Measurements from ENCODE around the gene GLOD4.
A peak's percentile ranks its signal among the peaks of the same experiment; 100 is the strongest.

GLOD4 gene

GRCh38 chr17:740240-741017, 41.7 kb downstream of the GLOD4 start:
- DNase-seq (ENCODE audit: low read depth in 1 of 2, low spot score in 1 of 2), result peak; percentile 35 to 79
- Histone ChIP-seq H3K4me3 (replicated peaks; ENCODE audit: insufficient read depth, low read length) (no peak overlapping the region), H3K27me3 (ENCODE audit: insufficient read depth, poor library complexity, severe bottlenecking) (no peaks in the 10 kb centered on the region), H3K27ac (replicated peaks) (peak overlapping the region; percentile 12; the same call in 1 of the 2 replicates)
- TF ChIP-seq, protein P1, sequence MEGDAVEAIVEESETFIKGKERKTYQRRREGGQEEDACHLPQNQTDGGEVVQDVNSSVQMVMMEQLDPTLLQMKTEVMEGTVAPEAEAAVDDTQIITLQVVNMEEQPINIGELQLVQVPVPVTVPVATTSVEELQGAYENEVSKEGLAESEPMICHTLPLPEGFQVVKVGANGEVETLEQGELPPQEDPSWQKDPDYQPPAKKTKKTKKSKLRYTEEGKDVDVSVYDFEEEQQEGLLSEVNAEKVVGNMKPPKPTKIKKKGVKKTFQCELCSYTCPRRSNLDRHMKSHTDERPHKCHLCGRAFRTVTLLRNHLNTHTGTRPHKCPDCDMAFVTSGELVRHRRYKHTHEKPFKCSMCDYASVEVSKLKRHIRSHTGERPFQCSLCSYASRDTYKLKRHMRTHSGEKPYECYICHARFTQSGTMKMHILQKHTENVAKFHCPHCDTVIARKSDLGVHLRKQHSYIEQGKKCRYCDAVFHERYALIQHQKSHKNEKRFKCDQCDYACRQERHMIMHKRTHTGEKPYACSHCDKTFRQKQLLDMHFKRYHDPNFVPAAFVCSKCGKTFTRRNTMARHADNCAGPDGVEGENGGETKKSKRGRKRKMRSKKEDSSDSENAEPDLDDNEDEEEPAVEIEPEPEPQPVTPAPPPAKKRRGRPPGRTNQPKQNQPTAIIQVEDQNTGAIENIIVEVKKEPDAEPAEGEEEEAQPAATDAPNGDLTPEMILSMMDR (IDR thresholded peaks at IDR 0.05; ENCODE audit: insufficient read depth, low read length), result no peak
- TF ChIP-seq GABPA (IDR thresholded peaks at IDR 0.05; ENCODE audit: low read depth), result no peak
- TF ChIP-seq SPI1 (IDR thresholded peaks at IDR 0.05; ENCODE audit: borderline replicate concordance, low read depth), result peak; percentile 33; the same call in 1 of the 2 replicates
- 0 out of 2 replicates have a peak, but pooled peaks have one; percentile 20 for TF ChIP-seq POLR2AphosphoS5 (IDR thresholded peaks at IDR 0.05; ENCODE audit: low read depth)

- DNase-seq (ENCODE audit: low read depth in 1 of 2, low spot score in 1 of 2), result no peak
- no peak overlapping the region for H3K4me3 ChIP-seq (replicated peaks; ENCODE audit: insufficient read depth, low read length)
- no peak for TF ChIP-seq POLR2AphosphoS5 (IDR thresholded peaks at IDR 0.05; ENCODE audit: low read depth)
- TF ChIP-seq, protein P2, sequence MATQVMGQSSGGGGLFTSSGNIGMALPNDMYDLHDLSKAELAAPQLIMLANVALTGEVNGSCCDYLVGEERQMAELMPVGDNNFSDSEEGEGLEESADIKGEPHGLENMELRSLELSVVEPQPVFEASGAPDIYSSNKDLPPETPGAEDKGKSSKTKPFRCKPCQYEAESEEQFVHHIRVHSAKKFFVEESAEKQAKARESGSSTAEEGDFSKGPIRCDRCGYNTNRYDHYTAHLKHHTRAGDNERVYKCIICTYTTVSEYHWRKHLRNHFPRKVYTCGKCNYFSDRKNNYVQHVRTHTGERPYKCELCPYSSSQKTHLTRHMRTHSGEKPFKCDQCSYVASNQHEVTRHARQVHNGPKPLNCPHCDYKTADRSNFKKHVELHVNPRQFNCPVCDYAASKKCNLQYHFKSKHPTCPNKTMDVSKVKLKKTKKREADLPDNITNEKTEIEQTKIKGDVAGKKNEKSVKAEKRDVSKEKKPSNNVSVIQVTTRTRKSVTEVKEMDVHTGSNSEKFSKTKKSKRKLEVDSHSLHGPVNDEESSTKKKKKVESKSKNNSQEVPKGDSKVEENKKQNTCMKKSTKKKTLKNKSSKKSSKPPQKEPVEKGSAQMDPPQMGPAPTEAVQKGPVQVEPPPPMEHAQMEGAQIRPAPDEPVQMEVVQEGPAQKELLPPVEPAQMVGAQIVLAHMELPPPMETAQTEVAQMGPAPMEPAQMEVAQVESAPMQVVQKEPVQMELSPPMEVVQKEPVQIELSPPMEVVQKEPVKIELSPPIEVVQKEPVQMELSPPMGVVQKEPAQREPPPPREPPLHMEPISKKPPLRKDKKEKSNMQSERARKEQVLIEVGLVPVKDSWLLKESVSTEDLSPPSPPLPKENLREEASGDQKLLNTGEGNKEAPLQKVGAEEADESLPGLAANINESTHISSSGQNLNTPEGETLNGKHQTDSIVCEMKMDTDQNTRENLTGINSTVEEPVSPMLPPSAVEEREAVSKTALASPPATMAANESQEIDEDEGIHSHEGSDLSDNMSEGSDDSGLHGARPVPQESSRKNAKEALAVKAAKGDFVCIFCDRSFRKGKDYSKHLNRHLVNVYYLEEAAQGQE (IDR thresholded peaks at IDR 0.05; ENCODE audit: insufficient replicate concordance, low read depth), result no peak
- no peak for TF ChIP-seq SPI1 (IDR thresholded peaks at IDR 0.05; ENCODE audit: borderline replicate concordance, low read depth)
- TF ChIP-seq, protein P1 (IDR thresholded peaks at IDR 0.05; ENCODE audit: insufficient read depth, low read length), result no peak
- H3K27me3 ChIP-seq (ENCODE audit: insufficient read depth, poor library complexity, severe bottlenecking), result peaks cover 3% of the 10 kb centered on the region
- no peak overlapping the region for H3K27ac ChIP-seq (replicated peaks)
These were observed 44.4 kb downstream of the GLOD4 start for GRCh38 chr17:737561-738113.

DNA sequence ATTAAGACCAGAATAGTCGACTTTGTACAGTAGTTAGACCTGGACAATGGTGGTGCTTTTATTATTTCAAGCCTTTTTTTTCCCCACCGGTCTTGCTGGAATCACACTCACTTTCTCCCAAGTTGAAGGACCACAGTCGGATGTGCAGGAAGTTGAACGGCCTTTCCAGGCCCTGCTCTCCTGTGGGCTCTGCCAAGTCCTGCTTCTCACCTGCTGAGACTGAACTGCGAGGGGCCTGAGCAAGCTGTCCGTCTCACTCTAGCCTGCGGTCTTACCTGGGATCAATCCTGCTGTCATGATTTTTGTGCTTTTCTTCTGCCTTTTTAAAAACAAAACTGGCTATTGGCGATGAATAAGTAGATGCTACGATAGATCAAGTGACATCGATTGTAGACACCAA, 48.3 kb downstream of the GLOD4 start:
- Histone ChIP-seq H3K27ac (replicated peaks) (no peak overlapping the region), H3K27me3 (ENCODE audit: insufficient read depth, poor library complexity, severe bottlenecking) (peaks cover 3% of the 10 kb centered on the region), H3K4me3 (replicated peaks; ENCODE audit: insufficient read depth, low read length) (no peak overlapping the region)
- TF ChIP-seq GABPA (IDR thresholded peaks at IDR 0.05; ENCODE audit: low read depth) (no peak), POLR2AphosphoS5 (IDR thresholded peaks at IDR 0.05; ENCODE audit: low read depth) (no peak), SPI1 (IDR thresholded peaks at IDR 0.05; ENCODE audit: borderline replicate concordance, low read depth) (no peak)
- TF ChIP-seq, protein P1 (IDR thresholded peaks at IDR 0.05; ENCODE audit: insufficient read depth, low read length), result no peak
- TF ChIP-seq, protein P2 (IDR thresholded peaks at IDR 0.05; ENCODE audit: insufficient replicate concordance, low read depth), result no peak
- no peak for DNase-seq (ENCODE audit: low read depth in 1 of 2, low spot score in 1 of 2)
